Embryonic facial prominence (tissue), 1 donor: Measurements from ENCODE around the gene NNT.
A peak's percentile ranks its signal among the peaks of the same experiment; 100 is the strongest.
"Not testable (repeated sequence)": the region's sequence is repeated elsewhere in the genome, so short reads cannot be mapped to it uniquely, and the experiment has no call there.

Experiments used
- DNase-seq: peaks from one replicate; pipeline ENCODE4 v3.0.0-alpha.2; 2016; ENCODE audit errors: extremely low spot score

The NNT gene

DNA sequence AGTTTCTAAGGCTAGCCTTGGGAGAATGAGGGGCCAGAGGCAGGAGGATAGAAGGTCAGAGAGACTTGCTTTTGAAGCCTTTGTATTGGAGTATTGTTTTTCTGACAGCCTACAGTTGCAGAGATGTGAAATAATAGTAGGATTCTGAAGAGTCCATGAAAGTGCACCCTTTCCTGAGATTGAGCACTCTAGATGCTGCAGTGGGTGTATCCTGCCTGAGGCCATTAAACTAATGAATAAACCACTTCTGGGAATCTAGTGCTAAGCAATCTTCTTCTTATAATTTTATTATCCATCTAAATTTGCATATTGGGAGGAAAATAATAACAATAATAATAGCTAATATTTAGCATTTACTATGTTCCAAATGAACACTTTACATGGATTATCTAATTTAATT, 19.3 kb upstream of the NNT start:
- no peak for DNase-seq

DNA sequence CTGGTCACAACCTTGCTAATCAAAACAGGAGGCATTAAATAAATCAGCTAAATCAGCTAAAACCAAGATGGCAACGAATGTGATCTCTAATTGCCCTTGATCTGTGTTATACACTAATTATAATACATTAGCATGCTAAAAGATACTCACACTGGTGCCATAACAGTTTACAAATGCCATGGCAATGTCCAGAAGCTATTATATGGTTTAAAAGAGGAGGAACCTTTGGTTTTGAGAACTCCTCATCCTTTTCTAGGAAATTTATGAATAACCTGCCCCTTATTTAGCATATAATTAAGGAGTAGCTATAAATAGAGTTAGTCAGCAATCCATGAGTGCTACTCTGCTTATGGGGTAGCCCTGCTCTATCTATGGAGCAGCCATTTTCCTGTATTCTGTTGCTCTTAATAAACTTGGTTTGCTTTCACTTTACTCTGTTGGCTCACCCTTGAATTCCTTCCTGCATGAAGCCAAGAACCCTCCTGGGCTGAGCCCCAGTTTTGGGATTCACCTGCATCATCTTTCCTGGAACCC, 18.7 kb upstream of the NNT start:
- DNase-seq: no peak

DNA sequence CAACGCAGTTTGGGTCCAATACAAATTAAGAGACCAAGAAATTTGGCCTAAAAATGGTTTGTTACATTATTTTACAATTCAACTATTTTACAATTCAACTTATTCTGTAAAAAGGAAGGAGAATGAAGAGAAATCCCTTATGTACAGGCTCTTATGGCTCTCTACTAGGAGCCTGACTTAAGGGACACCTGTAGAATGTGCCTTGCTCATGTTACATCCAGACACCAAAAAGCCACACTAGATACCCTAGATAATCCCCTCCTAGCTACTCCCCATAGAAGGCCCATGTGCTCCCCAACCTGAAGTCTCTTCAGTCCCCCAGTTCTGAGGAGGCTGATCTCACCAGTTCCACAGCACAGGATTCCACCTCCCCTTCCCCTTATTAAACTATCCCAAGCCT, 14.1 kb upstream of the NNT start:
- DNase-seq: no peak

DNA sequence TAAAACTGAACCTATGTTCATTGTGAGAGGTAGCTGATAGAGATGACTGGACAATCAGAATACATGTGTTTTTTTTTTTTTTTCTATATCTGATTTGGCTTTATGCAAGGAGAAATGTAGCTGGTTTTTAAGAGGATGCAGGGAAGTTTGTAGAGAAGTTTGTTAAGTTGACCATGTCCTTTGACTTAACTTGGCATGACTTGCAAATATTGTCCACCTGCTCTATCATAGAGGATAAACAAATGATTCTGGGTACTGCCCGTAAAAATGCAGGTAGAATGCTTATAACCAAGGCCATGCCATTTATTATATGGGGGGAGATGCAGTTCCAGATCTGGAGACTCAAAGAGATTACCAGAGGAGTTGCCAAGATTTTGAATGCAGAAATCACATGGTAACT, 13.7 kb upstream of the NNT start:
- DNase-seq: no peak

DNA sequence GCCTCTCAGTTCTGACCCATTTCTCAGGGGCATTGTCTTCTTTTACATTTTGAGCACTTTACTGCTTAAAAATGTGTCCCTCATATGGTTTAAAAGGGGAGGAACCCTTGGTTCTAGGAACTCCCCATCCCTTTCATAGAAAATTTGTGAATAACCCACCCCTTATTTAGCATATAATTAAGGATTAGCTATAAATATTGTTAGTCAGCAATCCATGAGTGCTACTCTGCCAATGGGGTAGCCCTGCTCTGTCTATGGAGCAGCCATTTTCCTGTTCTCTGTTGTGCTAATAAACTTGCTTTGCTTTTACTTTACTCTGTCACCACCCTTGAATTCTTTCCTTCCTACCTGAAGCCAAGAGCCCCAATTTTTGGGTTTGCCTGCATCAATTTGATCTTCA, 12.3 kb upstream of the NNT start:
- no peak for DNase-seq

DNA sequence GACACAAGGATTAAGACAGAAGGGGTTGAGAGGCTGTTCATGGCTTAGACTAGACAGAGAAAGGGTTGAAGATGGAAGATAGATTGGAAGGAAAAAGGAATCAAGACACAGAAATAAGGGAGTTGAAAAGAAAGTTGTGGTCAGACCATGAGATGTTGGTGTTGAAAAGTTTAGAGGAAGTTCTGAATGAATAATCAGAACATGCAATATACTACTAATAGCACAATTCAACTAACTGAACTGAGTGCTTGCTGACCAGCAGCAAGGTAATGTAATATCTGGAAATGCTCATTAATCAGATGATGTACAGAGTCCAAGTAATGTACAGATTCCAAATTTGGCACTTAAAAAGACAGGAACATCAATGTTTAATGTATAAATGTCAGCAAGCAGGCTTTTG, 10.6 kb upstream of the NNT start:
- no peak for DNase-seq

DNA sequence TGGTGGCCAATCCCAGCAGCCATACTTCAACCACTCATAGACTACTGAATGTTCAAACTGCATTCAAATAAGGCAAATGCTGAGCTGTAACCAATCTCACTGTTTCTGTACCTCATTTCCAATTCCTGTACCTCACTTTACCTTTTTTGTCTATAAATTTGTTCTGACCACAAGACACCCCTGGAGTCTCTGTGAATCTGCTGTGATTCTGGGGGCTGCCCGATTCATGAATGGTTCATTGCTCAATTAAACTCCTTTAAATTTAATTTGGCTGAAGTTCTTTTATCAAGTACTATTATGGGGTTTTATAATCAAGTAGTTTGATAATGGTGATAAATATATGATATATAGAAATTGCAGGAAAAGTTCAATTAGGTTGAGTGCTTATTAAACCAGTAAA, 4.1 kb upstream of the NNT start:
- not testable (repeated sequence) for DNase-seq

DNA sequence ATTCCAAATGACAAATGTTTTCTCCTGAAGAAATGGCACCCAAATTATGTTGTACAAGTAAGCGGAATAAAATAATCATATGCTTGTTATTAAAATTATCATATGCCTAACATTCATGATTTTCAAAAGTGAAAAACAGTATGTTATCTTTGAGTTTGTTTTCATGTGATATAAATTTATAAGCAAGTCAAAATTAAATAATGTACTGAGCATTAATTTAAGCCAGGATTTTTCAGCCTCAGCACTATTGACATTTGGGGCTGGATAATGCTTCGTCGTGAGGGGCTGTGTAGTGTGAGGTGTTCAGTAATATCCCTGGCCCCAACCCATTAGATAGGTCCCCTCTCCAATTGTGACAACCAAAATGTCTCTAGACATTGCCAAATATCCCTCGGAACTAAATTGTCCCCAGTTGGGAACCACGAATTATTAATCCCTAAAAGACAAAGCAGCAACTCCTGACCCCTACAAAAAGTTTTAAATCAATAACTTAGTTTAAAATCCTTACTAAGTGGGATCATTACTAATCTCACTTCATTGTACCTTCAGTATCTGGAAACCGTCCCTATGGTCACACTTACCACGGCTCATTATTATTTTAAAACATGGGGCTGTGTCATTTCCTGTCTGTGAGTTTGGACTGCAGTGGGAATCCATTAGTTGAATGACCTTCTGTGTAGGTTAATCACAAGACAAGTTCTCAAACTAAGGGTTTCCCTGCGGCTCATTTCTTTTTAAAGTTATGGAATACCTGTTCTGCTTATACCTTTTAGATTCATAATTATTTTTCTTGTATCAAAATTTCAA, 1.3 kb upstream of the NNT start:
- DNase-seq: no peak

DNA sequence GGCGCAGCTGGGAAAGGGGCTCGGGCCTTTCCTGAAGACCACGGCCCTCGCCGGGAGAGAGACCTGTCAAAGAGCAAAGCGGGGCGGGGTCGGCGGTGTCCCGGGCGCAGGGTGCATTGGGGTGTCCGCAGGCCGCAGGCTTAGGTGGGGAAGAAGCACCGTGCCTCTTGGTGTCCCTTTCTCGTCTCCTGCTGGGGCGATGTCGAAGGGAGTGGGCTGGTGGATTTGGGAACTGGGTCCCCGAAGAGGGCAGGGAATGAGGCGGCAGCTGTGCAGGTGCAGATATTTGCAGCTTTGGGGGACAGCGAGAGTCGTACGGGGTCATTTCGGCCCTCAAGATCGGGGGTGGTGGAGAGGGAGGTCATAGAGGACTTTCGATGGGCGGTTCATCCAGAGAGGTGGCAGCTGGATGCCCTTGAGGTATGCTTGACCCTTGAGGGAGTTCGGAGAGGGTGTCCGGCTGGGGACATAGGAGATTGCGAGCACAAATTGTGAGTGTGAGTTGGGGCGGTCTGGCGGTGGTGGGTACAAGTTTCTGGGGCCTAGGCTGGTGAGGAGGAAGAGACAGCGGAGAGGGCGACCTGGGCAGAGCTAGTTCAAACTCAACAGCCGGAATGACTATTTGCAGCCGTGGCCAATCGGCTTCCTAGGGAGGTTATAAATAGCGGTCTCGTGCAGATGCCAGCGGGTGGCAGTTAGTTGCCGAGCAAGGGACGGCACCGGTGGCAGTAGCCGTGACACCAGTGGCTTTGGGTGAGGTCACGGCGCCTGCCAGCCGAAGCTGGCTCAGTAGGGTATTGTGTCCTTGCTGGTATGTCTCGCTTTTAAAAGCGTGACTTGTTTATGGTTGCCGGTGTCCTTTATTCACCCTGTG, 601 bp downstream of the NNT start:
- peak; percentile 54 for DNase-seq

DNA sequence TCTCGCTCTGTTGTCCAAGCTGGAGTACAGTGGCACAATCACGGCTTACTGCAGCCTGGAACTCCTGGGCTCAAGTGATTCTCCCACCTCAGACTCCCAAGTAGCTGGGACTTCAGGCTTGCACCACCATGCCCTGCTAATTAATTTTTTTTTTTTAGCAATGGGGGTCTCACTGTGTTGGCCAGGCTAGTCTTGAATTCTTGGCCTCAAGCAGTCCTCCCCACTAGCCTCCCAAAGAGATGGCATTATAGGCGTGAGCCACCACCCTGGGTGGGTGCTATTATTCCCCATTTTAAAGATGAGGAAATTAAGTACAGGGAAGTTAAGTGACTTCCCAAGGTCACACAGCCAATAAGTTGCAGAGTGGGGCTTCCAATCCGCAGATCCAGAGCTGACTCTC, 1.7 kb downstream of the NNT start:
- no peak for DNase-seq

DNA sequence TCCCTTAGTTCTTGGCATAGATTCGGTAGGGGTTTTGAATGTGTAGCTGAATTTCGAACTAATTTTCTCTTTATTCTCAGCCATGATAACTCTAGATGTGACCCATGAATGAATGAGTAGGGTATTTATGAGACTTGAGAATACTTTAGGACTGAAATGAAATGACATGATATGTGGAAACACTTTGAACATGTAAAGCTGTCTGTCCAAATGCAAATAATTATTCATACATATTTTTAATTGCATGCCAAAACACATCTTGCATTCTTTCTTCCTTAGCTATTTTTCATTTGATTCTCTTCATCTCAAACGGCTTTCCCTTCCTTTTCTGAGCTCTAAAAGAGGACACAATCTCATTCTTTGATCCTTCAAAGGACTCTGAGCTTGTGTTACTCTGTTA, 3.4 kb downstream of the NNT start:
- no peak for DNase-seq

DNA sequence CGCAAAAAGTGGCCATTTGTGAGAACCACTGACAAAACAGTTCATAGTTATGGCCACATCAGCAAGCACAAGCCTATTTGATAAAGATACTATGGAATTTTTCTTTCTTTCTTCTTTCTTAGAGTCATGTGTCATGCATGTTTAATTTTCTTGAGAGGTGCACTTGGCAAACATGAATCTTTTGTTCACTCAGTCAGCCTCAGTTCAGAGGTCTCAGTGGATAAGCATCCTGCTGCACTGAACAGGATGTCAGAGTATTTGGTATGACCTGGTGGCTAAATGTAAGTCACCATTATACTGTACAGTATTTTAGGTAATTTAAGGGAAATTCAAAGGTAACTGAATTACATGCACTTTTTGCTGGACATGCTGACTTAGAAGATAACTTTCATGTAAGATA, 5.4 kb downstream of the NNT start:
- DNase-seq: no peak

DNA sequence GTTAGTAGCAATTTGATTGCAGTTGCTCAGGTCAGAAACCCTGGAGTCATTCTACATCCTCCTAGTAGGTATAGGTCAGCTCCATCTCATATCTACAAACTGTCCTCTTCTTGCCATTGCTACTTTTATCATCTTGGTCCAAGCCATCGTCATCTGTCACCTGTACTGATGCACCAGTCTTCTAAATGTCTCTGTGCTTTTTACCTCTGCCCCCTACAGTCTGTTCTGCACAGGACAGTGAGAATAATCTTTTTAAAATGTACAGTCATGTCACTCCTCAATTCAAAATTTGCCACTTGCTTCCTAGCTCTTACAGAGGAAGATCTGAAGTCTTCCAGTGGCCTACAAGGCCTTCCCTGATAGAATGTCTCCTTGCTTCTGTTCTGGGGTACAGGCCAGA, 6.8 kb downstream of the NNT start:
- DNase-seq: no peak

DNA sequence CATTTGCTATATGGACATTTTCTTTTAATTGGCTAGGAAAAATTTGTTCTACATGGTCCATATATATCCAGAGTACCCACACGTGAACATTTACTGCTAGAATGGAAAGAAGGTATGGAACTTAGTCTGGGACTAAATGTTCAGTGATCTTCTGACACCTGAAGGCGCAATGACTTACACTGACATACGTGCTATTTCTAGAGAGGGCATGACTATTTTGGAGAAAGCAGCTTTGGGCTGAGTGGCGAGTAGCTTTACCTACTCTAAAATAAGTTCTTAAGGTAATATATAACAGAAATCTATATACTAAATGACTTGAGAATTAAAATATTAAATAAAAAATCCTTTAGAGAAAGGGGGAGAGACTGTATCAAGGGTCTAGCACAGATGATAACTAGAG, 10.4 kb downstream of the NNT start:
- no peak for DNase-seq

DNA sequence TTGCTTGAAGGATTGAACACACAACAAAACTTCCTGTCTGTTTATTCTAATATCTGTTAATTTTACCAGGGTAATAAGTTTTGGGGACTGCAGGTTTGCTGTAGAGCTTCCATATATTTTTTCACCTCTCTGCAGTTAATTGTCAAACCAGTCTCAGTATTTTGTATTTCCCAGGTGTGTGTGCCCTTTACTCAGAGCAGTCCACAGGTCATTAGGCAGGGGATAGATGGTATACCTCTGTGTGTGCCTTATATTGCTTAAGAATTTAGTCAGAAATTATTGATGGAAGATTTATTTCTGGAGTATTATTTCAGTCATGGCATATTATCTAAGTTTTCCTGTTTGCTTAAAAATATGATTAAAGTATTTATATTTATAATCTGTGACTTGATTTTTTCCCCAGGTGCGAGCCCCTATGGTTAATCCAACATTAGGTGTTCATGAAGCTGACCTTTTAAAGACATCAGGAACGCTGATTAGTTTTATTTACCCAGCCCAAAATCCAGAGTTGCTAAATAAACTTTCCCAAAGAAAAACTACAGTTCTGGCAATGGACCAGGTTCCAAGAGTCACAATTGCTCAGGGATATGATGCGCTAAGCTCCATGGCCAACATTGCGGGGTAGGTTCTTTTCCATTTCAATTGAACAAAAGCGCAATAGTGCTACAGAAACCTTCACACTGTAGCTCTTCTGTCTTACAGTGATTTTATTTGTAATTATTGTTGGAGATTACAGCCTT, 12.6 kb downstream of the NNT start:
- DNase-seq: no peak

DNA sequence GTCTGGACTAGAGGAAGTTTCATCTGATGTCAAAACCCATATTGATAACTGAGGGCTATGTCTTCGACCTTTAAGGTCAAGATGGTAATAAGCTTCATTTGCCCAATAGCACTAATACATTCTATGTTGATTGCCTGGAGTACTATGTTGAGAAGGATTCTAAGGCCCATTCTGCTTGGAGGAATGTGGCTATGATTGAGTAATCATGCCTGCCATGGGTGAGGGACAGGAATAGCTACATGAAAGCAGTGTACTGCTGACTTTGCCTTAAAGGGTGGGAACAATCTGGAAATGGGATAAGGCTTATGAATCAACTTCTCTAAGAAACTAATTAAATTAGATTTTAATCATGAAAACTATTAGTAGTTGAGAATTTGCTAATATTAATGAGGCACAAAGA, 13.6 kb downstream of the NNT start:
- no peak for DNase-seq

DNA sequence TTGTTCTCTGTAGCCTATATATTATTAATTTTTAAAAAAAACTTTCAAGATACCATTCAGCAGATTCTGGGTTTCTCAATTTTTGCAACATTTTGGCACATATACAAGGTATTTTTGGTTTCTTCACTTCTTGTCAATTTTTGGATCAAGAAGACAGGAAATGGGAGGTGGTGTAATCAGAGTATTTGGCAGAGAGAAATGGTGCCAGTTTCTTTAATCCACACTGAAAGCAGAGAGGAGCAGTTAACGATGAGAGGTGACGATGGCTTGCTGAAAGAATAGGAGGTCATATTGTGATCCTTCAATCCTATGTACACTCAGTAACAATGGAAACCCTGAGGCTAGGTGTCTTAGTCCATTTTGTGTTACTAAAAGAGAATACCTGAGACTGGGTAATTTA, 16.4 kb downstream of the NNT start:
- no peak for DNase-seq

DNA sequence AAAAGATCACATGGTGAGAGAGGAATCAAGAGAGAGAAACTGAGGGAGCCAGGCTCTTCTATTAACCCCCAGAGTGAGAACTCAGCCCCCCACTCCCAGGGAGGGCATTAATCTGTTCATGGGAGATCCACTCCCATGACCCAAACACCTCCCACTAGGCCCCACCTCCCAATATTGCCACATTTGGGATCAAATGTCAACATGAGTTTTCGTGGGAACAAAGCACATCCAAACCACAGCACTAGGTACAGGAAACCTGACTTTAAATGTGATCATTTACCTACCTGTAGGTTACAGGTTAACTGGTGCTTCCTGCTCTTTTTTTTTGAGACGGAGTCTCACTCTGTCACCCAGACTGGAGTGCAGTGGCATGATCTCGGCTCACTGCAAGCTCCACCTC, 16.9 kb downstream of the NNT start:
- no peak for DNase-seq

DNA sequence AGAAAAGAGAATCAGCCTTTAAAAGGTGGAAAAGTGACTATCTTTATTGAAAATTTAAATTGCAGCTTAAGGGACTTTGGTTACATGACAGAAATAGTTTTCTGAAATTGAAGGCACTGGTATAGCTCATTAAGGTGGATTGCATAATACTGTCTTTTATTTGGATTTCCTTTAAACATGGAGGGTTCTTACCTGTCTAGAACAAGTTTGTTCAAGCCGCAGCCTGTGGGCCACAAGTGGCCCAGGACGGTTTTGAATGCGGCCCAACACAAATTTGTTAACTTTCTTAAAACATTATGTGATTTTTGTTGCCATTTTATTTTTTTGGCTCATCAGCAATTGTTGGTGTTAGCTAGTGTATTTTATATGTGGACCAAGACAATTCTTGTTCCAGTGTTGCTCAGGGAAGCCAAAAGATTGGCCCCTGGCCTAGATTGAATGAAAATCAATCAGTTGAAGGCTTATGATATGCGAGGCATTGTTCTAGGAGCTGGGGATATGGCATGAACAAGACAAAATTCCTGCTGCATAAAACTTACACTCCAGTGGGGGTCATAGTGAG, 18.0 kb downstream of the NNT start:
- DNase-seq: no peak

DNA sequence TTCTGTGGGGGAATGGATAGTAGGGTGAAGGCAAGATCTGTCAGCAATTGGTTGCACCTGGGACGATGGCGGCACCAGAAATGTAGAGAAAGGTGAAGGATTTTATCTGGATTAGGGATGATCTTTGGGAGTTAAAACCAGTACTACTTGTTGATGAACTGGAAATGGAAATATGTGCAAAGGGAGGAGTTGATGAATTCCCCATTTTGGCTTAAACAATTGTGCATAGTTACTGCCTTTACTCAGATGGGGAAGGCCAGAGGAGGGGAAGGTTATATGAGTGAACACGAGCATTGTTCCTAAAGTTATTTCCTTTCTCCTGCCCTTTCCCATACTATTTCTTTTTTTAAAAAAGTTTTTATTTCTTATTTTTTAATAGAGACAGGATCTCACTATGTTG, 19.1 kb downstream of the NNT start:
- no peak for DNase-seq

DNA sequence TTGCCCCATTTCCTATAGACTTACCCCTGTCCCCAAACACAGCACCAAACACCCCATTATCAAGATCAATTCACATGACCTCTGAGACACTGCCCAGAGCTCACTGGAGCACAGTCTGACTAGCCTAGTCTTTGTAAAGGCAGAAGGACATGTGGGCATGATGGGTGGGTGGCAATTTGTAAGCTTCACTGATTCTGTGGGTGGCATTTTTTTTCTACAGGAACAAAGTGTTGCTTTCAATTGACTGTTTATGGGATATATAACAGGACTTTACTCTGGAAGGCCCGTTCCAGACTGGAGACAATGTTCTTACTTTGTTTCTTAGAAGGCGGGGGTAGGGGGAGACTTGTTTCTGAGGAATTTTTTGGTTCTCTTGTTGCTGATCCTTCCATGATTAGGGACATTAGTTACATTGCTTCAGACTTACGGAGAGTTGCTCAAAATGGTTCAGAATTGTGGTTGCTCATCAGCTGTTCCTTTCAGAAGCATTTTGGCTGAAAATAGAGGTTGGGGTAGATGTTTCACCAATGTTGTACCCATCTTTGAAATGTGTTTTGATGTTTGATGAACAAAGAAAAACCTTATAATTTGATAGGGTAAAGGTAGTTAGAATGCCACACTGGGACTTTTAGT, 20.2 kb downstream of the NNT start:
- DNase-seq: no peak

DNA sequence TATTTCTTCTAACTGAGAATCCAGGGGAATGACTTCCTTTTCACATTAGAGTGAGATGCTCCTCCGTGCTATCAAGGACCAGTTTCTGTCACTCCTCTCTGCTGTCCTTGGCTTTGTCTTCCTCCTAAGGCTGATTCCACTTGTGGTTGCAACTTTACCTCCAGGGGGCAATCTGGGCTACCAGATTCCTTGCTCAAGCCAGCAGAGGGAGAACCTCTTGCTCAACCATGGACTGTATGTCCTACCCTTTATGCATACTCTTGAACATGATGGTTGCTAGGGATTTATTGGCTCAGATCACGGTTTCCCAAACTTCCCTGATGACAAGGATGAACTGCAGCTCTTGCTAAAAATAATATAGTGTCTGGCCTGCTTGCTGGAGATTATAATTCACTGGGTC, 24.0 kb downstream of the NNT start:
- no peak for DNase-seq
